GM12878 (cell line): ENCODE data around the gene DYNC1I2.

Source experiments
- CEBPB ChIP-seq, 2 experiments: fragments of 150-350 bp in 1 of 2; IDR thresholded peaks; 2 replicates each; pipeline ENCODE4 v1.6.1; 2012 to 2014; ENCODE audit warnings: low read depth in 2 of 2, low read length in 2 of 2, borderline replicate concordance in 1 of 2, inconsistent platforms in 1 of 2
- CTCF ChIP-seq, 3 experiments: IDR thresholded peaks in 2 of 3; conservative IDR thresholded peaks in 1 of 3; 2 replicates each; pipeline ENCODE4 v1.5.1; 2011; ENCODE audit warnings: low read depth in 3 of 3, low read length in 3 of 3, mild to moderate bottlenecking in 3 of 3, control low read depth in 2 of 3, moderate library complexity in 2 of 3, inconsistent platforms in 1 of 3, mixed read lengths in 1 of 3; ENCODE audit not compliant: control insufficient read depth in 2 of 3, insufficient read depth in 1 of 3; ENCODE audit errors: extremely low read depth in 1 of 3
- EGR1 ChIP-seq, 2 experiments: IDR thresholded peaks; 1 replicate in 1 of 2; 2 replicates in 1 of 2; pipeline ENCODE4 v1.6.1; 2011 to 2012; ENCODE audit warnings: low read depth in 2 of 2, low read length in 2 of 2, borderline replicate concordance in 1 of 2, mild to moderate bottlenecking in 1 of 2, moderate library complexity in 1 of 2
- MAX ChIP-seq: IDR thresholded peaks from 2 replicates; pipeline ENCODE4 v1.6.1; 2012; ENCODE audit warnings: low read depth, low read length, improper control_type of control experiment
- POLR2A ChIP-seq: IDR thresholded peaks from 2 replicates; pipeline ENCODE4 v1.6.1; 2011; ENCODE audit warnings: low read depth, mild to moderate bottlenecking, low read length
- POLR2AphosphoS5 ChIP-seq: IDR thresholded peaks from 2 replicates; pipeline ENCODE4 v1.6.1; 2011; ENCODE audit warnings: mild to moderate bottlenecking, low read length, inconsistent platforms
- RAD21 ChIP-seq: IDR thresholded peaks from 2 replicates; pipeline ENCODE4 v1.6.1; 2011; ENCODE audit warnings: mild to moderate bottlenecking, low read depth, low read length, moderate library complexity; ENCODE audit not compliant: insufficient read depth
- SIN3A ChIP-seq: IDR thresholded peaks from 2 replicates; pipeline ENCODE4 v1.6.1; 2012; ENCODE audit warnings: low read depth, low read length, improper control_type of control experiment
- SMC3 ChIP-seq: IDR thresholded peaks from 2 replicates; pipeline ENCODE4 v1.6.1; 2011; ENCODE audit warnings: low read length, improper control_type of control experiment, borderline replicate concordance
- YY1 ChIP-seq: IDR thresholded peaks from 2 replicates; pipeline ENCODE4 v1.6.1; 2011; ENCODE audit warnings: low read depth, mild to moderate bottlenecking, low read length
- ZNF207 ChIP-seq: fragments of 450-650 bp; IDR thresholded peaks from 2 replicates; pipeline ENCODE4 v1.6.1; 2014; ENCODE audit warnings: antibody characterized with exemption, mild to moderate bottlenecking, borderline replicate concordance
- ZNF274 ChIP-seq: IDR thresholded peaks from one replicate; pipeline ENCODE4 v1.8.0; 2011; ENCODE audit not compliant: insufficient read length, insufficient read depth
- ZSCAN29 ChIP-seq: fragments of 450-650 bp; IDR thresholded peaks from 2 replicates; pipeline ENCODE4 v1.6.1; 2017; ENCODE audit warnings: mild to moderate bottlenecking, moderate library complexity

- no peak for TF ChIP-seq MAX
- no peak for TF ChIP-seq CEBPB (IDR thresholded peaks at IDR 0.05; ENCODE audit: borderline replicate concordance in 1 of 2, low read depth in 2 of 2, low read length in 2 of 2)
- TF ChIP-seq CTCF (IDR thresholded peaks at IDR 0.05 in 2 of 3, conservative IDR thresholded peaks at IDR 0.05 in 1 of 3; ENCODE audit: control insufficient read depth in 2 of 3, extremely low read depth in 1 of 3, insufficient read depth in 1 of 3, low read depth in 3 of 3, low read length in 3 of 3) = no peak
- no peak for TF ChIP-seq ZNF274
- no peak for TF ChIP-seq POLR2A
- no peak for TF ChIP-seq YY1
- no peak for TF ChIP-seq ZNF207
- no peak for TF ChIP-seq SMC3
- no peak for TF ChIP-seq SIN3A
- no peak for TF ChIP-seq POLR2AphosphoS5
- TF ChIP-seq ZSCAN29 = no peak
- TF ChIP-seq RAD21 = no peak
- TF ChIP-seq EGR1 (IDR thresholded peaks at IDR 0.05; ENCODE audit: borderline replicate concordance in 1 of 2, low read depth in 2 of 2, low read length in 2 of 2) = no peak
Measured at GRCh38 chr2:171785450-171785849, 98.2 kb downstream of the DYNC1I2 start.
